SKM-1 (cell line): Measurements from ENCODE around the gene ZMYND10.
"Not testable (repeated sequence)": the region's sequence is repeated elsewhere in the genome, so short reads cannot be mapped to it uniquely, and the experiment has no call there.

Source experiments
- DNase-seq: peaks from one replicate; lab custom pipeline; 2025; ENCODE audit not compliant: unreplicated experiment; lab: John Stamatoyannopoulos, UW

Gene ZMYND10

DNA sequence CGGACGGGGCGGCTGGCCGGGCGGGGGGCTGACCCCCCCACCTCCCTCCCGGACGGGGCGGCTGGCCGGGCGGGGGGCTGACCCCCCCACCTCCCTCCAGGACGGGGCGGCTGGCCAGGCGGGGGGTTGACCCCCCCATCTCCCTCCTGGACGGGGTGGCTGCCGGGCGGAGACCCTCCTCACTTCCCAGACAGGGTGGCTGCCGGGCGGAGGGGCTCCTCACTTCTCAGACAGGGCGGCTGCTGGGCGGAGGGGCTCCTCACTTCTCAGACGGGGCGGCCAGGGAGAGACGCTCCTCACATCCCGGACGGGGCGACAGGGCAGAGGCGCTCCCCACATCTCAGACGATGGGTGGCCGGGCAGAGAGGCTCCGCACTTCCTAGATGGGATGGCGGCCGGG is 33.5 kb downstream of the ZMYND10 start:
- not testable (repeated sequence) for DNase-seq

DNA sequence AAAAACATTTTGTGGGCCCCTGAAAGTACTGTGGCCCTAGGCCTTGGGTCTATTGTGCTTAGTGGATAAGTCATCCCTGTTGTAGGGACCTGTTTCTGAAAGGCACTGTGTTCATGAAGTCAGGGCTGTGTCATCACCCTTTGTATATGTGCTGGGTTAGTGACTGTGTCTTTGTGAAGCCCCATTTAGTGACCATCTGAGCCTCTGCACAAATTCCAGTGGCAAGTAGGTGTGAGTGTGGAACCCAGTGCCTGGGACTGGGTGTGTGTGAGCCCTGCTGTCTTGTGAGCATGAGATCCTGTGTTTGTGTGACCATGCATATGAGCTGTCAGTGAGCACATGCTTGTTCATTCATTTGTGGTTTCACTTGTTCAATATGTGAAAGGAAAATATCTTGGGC is 40.9 kb downstream of the ZMYND10 start:
- no peak for DNase-seq

DNA sequence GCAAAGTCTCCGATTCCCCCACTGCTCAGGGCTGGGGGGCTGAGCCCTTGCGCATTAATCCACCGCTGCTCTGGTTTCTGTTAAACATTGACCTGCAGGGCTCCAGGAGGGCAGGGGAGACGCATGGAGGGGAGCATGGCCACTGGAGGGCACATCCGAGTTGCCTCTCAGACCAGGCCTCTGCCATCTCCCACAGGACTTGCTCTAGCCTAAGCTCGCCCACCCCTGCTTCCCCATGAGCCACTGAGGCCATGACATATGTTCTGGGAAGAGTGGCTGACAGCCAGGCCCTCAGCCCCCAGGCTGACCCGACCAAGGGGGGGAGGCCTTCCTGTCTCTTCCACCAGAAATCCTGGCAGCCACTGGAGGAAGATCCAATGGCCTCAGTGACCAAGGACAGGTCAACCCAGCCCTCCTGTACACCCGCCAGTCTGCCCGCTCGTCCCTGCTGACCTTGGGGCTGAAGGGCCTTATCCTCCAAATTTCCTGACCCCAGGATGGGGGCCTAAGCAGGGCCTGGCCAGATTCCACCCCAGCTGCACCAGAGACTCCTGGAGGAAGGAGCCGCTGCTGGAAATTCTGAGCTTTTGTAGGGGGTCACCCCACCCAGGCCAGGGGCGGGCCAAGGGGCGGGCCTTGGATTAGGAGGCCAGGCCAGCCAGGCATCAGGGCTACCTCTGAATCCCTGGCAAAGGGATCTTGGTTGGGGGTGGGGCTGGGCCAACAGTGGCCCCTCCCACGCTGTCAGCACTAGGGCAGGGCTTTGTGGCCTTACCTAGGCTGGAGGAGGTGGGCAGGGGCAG is 42.3 kb downstream of the ZMYND10 start, which contains the start of gene HYAL1:
TSS of gene HYAL1 (minus strand) at position 562 of the 803 bp plus-strand sequence. CDS start 618 bp downstream, outside the sequence.
- DNase-seq = no peak

DNA sequence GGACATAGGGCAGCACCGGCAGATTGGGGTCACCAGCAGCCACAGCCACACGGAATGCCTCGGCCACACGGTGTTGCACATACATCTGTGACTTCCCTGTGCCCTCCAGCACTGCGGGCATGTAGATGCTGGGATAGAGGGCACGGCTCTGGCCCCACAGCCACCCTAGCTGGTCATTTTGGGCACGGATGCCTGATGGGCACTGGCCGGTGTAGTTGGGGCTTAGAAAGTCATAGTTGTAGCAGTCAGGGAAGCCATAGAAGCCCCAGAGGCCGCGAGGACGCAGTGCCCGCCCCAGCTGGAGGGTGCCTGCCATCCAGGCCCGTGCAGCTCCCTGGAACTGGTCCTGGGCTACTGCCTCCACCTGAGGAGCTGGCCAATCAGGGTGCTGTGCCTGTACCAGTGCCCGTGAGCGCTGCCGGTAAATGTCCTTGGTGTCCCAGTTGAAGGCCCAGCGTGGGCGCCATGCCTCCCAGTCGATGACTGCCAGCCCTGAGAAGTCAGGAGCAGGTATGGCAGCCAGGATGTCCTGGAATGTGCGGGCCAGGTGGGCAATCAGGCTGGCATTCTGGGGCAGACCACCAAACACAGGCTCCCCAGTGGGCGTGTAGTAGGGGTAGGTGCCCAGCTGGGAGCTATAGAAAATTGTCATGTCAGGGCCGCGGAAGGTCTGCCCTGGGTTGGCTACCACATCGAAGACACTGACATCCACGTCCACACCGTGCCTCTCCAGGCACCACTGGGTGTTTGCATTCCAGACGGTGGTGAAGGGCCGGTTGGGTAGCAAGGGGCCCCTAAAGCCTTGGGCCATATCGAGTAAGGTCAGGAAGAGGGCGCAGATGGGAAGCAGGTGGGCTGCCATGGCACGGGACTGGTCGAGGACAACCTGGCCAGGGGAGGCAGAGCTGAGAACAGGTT is 43.2 kb downstream of the ZMYND10 start:
- no peak for DNase-seq

DNA sequence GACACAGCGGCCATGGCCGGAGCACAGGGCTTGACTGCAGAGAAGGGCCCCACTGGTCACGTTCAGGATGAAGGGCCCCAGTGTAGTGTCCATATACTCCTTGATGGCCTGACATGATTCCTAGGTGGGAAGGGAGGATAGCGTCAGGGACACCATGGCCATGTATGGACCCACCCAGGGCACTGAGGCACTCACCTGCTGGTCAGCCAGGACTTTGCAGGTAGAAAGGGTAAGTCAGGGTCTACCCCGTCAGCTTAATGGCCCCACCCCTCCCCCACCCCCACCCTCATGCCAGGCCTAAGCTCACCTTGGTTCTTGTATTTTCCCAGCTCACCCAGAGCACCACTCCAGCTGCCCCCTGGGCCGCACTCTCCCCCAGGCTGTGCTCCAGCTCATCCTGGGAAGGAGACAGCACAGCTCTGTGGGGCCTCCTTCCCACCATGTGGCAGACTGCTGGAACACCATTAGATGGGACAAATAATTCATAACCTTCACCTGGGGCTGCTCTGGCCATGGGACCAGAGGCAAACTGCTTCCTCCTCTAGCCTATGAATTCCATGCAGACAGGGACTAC is 44.8 kb downstream of the ZMYND10 start:
- DNase-seq = no peak

DNA sequence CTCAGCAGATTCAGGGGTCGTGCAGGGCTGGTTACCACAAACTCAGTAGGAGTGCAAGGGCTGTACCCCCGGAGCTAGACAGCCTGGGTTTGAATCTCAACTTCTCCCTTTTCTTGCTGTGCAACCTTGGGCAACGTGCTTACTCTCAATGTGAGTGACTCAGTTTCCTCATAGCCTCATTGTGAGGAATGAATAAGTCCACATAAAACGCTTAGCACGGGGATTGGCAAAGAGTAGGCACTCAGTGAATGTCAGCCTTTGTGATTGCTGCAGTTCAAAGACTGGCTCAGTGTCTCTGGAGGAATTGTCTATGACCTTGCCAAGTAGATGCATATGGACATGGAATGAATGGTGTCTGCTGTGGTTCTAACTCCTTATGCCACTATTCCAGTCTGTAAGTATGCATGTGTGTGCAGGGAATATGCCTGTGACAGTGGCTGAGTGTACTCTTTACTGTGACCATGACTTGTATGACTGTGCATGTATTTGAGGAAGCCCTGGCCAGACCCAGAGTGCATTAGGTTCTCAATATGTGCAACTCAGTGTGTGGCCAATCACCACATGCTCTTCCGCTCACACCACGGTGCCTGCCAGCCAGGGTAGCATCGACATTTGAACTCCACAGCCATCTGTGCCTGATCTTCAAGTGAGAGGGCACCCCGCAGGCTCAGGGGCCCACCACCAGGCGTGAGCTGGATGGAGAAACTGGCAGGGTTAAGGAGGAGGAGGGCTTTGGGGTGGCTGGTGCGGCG is 45.4 kb downstream of the ZMYND10 start:
- DNase-seq = peak; percentile 69

DNA sequence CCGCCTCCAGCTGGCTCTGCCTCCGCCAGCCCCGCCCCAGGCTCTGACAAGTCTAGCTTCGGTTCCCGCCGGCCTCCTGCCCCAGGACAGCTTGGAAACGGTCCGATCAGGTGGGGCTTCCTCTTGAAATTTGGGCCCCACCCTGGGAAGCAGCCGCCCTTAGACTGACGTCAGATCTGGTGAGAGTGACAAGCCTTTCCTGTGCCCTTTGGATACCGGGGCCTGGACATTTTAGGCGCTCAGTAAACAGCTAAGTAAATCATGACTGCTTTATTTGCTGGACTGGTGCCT is 45.9 kb downstream of the ZMYND10 start:
- no peak for DNase-seq

DNA sequence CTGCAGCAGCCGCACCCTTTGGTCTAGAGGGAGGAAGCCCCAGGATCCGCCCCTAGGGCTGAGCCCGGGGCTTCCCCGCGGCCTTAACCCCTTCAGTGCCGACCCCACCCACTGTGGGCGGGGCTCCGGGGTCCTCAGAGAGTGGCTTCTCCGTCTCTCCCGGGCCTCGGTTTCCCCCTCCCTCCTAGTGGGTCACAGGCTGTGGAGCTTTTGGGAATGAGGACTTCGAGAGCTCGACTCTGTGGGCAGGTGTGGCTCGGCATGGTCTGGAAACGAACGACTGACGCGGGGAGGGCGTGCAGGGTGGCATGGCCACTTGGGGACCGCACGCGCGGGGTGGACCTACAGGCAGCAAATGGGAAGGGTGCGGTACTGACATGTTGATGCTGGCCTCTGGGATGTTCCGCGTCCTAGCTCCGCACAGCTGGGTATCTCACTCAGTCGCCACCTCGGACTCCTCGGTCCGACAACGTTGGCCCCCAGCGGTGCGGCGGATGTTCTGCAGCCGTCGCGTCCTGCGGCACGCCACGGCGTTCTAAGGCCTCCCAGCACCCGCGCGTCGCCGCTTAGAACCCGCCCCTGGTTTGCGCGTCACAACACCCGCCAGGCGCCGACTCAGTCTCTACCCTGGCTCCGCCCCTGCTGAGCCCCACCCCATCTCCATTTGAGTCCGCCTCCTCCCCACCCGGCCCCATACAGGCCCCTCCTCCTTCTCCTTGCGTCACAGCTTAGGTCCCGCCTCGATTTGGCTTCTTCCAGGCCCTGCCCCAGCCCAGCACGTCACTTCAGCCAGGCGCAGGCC is 46.5 kb downstream of the ZMYND10 start, which contains the start of the genes HYAL3 and NAA80:
TSS of gene HYAL3 (minus strand) at position 570 of the 802 bp plus-strand sequence. CDS start 3,803 bp downstream, outside the sequence.
TSS of gene NAA80 (minus strand) at position 570 of the 802 bp plus-strand sequence. CDS start 1,942 bp downstream, outside the sequence.
- peak; percentile 97 for DNase-seq

DNA sequence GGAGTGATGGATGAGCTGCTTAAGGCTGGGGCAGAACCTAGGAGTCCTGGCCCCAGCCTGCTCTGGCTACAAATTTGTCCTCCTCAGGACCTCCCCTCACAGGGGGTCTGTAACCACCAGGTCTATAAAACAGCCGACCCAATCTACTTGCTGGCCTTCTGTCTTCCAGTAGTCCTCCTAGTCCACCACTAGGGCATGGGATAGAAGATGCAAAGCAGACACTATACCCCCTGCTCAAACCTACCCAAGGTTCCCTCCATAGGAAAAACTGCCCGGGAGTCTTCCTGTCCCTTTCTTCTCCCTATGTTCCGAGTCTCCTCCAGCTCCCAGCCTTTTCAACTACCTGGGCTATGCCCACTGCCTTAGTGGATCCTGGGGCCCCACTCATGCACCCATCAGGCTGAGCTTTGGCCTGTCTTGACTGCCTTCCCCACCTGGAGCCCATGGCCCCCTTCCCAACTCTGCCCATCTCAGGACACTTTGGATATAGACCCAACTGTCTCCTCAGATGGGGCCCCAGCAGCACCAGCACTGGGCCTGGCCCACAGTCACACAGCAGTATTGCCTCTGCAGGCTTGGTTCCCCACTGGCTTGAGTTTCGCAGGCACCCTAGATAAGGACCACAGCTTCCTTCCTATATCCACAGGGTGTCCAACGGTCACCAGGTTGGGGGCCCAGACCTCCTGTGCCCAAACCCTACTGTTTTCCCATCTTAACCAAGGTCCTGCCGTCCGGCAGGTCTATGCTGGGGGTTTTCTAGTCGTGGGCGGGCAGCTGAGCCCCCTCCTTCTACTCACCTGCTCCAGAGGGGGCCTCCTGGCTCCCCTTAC is 47.4 kb downstream of the ZMYND10 start:
- no peak for DNase-seq

DNA sequence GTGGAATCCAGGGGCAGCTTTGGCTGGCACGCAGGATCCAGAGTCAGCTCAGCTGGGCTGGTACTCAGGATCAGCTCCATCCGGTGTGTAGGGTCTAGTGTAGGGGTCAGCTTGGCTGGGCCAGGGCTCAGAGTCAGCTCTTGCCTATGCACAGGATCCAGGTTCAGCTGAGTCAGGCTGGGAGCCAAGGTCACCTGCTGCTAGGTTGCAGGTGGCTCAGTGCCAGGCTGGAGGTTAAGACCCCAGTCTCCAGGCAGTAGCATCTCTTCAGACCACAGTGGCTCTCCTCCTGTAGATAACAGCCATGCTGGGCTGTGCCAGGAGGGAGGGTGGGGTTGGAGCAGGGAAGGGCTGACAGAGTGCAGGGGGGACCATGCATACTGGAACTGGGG is 48.2 kb downstream of the ZMYND10 start:
- DNase-seq = no peak

DNA sequence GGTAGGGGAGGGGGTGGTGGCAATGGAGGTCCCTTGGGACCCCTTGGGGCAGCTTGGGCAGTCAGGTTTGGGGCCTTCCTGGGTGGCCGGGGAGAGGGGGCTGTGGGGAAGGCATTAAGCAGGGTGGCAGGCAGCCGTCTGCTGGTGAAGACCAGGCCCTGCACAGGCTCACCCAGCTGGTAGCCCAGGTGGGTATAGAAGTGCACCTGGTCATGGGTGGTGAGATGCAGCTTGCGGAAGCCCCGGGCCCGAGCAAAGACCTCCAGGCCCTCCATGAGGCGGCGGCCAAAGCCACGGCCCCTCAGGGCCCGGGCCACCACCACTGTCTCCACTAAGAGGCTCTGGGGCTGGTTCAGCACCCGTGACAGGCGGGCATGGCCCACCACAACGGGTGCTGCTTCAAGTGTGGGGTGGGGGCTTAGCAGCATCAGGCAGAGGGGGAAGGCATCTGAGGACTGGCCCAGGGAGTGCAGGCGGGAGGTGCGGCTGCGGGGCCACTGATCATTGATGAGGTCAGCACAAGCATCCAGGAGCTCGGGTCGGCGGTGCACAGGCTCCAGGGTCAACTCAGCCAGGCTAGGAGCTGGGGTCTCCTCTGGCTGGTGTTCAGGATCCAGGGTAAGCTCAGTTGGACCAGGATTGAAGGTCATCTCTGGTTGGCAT is 48.7 kb downstream of the ZMYND10 start:
- no peak for DNase-seq

DNA sequence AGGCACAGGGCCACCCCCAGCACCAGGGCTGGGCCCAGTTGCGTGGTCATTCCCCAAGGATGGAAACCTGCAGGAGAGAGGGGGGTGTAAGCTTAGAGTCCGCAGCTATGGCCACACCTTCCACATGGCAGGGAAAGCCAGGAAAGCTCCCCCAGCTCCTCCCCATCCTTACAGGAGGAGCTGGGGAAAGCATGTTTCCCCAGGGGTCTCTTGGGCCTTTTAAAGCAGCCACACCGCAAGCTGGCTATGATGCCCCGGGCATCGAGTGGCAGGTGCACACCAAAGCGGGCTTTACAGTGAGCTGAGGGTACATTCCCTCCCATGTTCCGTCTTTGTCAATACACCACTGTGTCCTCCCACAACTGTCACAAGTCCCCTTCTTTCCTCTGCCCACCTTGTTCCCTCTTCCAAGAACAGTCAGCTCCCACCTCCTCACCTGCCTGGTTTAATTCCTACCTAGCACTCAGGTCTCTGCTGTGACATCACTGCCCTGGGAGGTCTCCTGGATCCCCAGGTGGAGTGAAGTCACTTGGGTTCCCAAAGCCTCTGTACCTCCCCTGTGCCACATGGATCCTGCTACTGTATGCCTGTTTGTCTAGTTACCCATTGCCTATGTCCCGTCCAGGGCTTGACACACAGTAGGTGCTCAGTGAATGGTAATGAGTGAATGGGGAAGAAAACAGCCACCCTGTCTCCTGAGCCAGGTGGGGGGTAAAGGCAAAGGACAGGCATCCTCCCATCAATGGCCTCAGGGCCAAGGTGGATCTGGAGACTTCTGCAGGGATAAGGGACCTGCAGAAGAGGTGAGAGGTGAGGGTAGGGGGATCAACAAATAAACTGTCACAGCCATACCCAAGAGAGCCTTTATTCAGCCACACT is 49.7 kb downstream of the ZMYND10 start:
- no peak for DNase-seq

DNA sequence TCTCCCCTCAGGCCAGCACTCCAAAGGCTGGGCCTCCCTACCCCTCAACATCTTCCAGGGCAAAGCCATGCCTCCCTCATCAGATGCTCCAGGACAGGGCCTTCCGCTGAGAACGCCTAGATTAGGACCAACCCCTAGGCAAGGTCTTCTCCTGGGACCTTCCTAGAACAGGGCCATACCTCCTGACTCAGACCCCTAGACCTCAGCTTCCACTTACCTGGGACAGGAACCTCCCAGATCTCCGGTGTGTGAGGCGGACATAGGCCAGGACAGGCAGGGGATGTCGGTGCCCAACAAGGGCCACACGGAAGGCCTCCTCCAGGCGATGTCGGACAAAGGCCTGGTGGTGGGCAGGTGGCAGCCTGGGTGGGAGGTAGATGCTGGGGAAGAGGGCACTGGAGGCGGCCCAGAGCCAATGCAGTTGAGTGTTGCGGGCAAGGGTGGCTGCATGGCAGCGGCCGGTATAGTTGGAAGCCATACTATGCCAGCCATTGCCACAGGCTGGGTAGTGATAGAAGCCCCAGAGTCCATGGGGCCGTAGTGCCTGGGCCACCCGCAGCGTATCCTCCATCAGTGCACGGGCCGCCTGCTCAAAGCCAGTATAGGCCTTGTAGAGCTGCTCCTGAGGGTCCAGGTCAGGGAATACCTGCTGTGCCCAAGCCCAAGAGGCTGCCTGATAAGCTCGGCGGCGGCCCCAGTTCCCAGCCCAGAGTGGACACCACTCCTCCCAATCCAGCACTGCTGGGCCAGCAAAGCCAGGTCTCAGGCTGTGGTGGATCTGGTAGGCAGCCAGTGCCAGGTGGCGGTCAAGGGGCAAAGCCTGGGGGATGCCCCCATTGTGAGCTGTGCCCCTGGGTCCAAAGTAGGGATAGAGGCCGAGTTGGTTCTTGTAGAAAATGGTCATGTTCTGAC is 50.8 kb downstream of the ZMYND10 start:
- DNase-seq = no peak

DNA sequence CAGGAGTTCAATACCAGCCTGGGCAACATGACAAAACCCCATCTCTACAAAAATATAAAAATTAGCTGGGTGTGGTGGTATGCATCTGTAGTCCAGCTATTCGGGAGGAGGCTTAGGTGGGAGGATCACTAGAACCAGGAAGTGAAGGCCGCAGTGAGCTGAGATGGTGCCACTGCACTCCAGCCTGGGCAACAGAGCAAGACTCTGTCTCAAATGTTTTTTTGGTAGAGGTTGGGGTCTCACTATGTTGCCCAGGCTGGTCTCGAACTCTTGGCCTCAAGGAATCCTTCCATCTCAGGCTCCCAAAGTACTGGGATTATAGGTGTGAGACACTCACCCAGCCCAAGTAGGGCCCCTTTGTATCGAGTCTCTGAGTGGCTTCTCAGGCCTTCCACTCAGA is 51.4 kb downstream of the ZMYND10 start:
- DNase-seq = no peak

DNA sequence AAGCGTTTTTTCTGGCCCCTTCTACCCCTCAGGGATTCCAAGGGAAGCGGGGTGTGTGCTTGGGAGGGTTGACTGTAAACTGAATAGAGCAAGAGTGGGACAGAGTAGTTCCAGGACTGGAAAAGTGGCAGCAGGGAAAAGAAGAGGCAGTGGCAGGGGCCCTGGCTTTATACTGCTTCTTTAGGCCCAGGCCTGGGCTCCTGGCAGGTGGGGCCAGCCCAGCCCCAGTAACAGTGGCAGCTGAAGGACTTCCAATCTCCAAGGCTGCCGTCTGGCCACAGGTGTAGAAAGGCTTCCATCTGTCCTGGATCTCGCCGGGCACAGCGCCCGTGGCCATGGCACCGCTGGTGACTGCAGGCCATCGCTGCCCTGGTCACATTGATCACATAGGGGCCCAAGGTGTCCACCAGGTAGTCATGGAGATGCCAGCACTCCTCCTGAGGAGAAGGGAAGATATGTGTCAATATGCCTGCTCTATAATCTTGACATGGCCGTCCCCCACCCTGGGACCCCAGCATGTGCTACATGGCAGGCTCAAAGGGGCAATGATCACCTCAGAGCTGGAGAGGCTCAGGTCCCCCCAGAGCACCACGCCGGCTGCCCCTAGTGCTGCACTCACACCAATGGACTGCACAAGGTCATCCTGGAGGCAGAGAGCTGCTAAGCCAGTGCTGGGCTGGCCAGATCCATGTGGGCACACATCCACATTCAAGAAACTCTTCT is 52.3 kb downstream of the ZMYND10 start:
- DNase-seq = no peak
